Renal cortical epithelial cell (primary cell): ENCODE measurements around the gene FNBP1. TPM values are rescaled to one million over a fixed set of nuclear protein-coding genes. Genes with fewer than 3 reads are reported as not detected.
"Not testable (repeated sequence)": the region's sequence is repeated elsewhere in the genome, so short reads cannot be mapped to it uniquely, and the experiment has no call there.

ENCODE experiments used
- DNase-seq: peaks from one replicate; pipeline ENCODE4 v3.0.0-alpha.2; 2011; ENCODE audit warnings: low read depth
- total RNA-seq: library from RNA; depleted of rRNA; stranded (reverse); fragments of >200 nt; gene quantifications from 2 replicates; pipeline ENCODE4 v1.2.3, GENCODE V29; 2014

FNBP1 gene
- total RNA-seq, 1 donor from 2014 or later: 39.5 TPM

DNA sequence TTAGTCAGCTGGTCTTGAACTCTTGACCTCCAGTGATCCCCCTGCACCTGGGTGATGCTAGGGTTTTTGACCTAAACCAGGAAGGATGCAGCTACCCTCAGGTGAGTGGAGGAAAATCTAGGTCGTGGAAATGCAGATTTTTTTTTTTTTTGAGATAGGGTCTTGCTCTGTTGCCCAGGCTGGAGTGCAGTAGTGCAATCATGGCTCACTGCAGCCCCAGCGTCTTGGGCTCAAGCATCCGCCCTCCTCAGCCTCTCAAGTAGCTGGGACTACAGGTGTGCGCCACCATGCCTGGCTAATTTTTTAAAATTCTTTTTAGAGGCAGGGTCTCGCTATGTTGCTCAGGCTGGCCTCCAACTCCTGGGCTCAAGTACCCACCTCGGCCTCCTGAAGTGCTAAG is 51.9 kb downstream of the FNBP1 start:
- DNase-seq: not testable (repeated sequence)

DNA sequence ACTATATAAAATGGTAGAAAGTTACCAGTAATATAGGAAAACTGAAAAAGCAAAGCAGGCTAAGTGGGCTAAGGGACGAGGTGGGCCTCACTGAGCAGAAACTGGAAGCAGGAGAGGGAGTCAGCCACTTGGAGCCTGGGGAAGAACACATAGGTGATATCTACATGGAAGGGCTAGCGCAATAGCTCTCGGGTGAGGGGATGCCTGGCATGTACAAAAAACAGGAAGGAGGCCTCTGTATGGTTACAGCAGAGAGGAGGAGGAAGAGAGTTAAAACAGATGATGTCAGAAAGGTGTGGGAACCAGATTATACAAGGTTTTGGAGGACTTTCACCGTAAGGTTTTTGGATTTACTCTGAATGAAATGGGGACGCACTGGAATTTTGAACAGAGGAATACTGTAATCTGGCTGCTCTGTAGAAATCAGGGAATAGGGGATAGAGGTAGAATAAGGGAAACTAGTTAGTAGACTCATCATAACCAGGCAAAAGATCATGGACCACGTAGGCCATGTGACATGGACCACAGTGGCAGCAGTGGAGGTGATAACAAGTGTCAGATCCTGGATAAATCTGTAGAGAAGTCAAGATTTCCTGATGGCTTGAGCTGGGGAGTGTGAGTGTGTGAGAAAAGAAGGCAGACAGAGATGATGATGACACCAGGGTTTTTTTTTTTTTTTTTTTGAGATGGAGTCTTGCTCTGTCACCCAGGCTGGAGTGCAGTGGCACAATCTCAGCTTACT is 52.5 kb downstream of the FNBP1 start:
- DNase-seq: no peak

DNA sequence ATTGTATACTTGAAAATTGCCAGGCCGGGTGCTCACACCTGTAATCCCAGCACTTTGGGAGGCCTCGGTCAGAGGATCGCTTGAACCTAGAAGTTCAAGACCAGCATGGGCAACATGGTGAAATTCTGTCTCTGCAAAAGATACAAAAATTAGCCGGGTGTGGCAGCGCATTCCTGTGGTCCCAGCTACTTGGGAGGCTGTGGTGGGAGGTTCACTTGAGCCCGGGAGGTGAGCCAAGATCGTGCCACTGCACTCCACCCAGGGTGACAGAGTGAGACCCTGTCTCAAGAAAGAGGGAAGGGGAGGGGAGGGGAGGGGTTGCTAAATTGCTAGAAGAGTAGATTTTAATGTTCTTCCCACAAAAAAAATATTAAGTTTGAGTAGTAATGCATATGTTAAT is 53.2 kb downstream of the FNBP1 start:
- peak; percentile 53 for DNase-seq

- DNase-seq: no peak
Measured at GRCh38 chr9:129989362-129989708, 53.7 kb downstream of the FNBP1 start.

DNA sequence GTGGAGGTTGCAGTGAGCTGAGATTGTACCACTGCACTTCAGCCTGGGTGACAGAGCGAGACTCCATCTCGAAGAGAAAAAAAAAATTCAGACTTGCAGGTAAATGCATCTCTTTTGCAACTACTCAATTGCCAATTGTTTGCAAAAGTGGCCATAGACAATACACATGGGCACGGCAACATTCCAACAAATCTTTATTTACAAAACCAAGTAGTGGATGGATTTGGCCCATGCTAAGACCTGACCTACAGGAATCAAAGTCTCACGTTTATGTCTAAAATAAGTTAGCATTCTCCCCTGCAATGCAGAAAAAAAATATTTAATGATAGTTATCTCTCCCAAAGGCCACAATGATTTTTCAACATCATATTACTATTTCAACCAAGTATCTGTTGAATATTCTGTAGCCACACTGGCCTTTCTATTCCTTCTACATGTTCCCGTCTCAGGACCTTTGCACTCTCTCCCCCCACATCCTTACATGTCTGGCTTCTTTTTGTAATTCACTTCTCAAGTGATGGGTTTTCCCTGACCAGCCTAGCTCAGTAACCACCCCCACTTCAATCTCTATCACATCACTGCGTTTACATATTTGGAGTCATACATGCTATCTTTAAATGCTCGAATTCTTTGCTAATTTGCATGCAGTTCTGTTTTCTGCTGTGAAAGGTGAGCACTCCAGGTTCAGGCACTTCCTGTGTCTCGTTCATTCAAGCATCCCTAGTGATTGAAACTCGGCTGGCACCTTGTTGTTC is 54.2 kb downstream of the FNBP1 start:
- DNase-seq: no peak

GRCh38 chr9:129987941-129988340 is 55.0 kb downstream of the FNBP1 start:
- no peak for DNase-seq

GRCh38 chr9:129987047-129987446 is 55.9 kb downstream of the FNBP1 start:
- no peak for DNase-seq

DNA sequence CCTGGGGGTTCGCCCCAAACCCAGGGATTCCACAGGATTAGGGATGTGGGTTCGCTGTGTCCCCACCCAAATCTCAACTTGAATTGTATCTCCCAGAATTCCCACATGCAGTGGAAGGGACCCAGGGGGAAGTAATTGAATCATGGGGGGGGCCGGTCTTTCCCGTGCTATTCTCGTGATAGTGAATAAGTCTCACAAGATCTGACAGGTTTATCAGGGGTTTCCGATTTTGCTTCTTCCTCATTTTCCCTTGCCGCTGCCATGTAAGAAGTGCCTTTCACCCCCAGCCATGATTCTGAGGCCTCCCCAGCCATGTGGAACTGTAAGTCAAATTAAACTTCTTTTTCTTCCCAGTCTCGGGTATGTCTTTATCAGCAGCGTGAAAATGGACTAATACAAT is 58.4 kb downstream of the FNBP1 start:
- DNase-seq: not testable (repeated sequence)

- DNase-seq: peak; percentile 33
Measured at GRCh38 chr9:129983891-129984290, 59.1 kb downstream of the FNBP1 start.

DNA sequence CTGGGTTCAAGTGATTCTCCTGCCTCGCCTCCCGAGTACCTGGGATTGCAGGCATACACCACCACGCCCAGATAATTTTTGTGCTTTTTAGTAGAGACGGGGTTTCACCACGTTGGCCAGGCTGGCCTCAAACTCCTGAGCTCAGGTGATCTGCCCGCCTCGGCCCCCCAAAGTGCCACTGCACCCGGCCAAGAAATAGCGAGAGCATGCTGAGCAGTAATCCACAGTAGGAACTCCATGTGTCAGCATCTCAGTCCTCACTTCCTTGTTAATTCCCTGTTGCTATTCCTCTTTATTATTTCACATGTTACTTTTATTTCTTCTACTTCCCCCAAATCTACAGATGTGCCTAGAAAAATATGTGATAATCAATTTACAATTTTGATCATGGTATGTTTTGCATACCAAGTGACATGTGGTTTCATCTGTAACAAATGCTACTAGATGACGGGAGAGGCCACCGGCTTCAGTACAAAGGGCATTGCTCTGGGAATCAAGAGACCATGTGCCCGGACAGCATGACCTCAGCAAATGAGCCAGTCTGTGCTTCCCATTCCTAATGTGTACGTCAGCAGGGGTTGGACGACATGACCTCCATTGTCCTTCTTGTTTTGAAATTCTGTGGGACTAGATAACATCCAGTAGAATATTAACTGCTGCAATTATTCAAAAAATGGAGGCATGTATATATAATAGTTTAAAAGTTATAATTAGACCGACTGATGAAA is 61.6 kb downstream of the FNBP1 start:
- peak; percentile 77 for DNase-seq

DNA sequence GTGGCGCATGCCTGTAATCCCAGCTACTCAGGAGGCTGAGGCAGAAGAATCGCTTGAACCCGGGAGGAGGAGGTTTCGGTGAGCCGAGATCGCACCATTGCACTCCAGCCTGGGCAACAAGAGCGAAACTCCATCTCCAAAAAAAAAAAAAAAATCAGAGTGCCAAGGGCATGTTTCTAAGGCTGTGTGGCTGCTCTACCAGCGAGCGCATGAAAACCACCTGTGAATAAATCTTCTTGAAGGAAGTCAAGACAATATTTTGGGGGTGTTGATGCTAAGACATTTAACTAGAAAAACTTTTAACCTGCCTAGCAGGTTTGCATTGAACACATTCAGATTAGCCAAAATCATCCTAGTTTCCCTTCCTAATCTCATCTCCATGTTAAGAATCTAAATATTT is 62.8 kb downstream of the FNBP1 start:
- DNase-seq: not testable (repeated sequence)

DNA sequence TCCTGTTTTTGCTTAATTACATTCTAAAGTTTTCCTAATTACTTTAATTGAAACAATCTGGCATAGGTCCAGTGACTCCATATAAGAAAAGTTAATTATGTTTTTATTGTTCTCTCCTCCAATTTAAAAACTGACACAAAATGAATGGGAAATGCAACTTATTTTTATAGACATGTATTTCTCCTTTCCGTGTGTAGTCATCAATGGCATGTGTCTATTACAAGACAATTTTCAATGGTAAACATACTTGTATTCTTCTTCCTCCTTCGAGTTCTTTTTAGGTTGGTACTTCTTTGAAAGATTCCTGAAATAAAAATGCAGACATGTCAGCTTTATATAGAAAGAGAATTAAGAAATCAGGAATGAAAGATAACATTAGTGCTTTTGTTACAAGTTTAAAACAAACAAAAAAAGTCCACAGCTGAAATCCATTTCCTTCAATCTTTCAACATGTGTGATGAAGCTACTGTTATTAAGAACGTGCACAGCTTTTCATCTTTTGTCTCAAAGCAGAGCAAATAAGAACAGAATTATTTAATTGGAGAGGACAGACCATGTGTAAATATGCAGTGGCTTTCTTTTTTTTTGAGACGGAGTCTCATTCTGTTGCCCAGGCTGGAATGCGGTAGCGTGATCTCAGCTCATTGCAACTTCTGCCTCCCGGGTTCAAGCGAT is 63.8 kb downstream of the FNBP1 start:
- DNase-seq: no peak

- DNase-seq: no peak
Measured at GRCh38 chr9:129972816-129973215, 70.2 kb downstream of the FNBP1 start.

DNA sequence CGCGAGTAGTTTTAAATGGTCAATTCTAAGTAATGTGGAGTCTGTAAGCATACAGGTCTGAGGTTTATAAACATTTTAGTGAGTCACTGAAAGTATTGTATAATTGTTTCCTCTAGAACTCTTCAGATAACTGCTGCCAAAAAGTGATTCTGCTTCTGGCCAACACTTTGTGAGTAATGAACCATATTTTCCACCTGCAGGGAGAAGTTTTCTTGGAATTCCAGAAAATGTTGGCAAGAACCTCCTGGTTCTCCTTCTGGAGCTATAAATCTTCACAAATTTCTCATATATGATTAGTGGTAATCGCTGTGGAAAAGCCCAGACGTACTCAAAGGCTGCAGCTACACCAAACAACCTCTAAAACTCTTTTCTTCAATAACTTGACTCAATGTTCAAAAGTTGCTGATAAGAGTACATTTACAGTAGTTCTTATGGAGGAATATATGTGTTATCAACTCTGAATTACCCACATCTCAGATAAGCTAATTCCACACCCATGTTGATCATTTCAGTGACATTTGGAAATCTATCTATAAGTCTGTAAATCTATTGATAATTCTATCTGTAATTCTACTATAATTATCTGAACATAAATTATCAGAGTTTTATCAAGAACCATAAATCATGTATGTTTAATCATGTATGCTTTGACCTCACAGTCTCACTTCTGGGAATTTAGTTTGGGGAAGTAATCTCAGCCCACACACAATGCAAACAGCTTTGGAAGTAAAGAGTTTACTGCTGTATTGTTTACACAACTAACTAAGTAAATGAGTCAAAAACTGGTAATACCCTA is 74.1 kb downstream of the FNBP1 start:
- DNase-seq: peak; percentile 87

- peak; percentile 33 for DNase-seq
Measured at GRCh38 chr9:129964901-129965734, 77.9 kb downstream of the FNBP1 start.

DNA sequence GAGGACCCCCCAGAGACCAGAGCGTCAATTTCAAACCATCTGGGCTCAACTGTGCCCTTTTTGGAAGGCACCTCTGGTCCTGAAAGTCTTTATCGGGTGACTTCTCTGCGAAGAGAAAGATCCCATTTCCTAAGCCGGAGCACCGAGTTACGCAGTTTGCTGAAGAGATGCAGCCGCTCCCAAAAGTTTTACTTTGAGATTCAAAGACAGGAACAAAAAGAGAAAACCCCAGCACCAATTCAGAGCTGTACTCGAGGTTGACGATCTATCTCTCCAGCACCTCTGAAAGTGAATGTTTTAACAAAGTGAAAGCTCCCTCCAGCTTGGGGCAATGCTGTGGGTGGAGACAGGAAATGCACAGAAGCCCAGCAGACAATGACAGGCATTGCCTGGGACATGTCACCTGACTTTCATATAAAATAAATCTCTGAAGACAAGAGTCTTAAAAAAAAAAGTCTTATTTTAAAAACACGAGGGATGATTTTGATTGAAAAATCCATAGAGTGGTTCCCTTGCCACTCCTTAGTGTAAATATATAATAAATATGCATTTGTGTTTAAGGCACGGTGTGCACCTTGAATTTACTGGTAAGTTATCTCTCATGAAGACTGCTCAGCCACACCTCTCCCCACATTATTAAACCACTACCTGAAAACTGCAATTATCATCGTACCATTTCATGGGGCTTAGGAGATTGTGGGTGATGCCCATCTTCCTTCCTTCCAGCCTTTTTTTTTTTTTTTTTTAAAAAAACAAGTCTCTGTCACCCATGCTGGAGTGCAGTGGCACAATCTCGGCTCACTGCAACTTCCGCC is 79.9 kb downstream of the FNBP1 start:
- DNase-seq: peak; percentile 56

DNA sequence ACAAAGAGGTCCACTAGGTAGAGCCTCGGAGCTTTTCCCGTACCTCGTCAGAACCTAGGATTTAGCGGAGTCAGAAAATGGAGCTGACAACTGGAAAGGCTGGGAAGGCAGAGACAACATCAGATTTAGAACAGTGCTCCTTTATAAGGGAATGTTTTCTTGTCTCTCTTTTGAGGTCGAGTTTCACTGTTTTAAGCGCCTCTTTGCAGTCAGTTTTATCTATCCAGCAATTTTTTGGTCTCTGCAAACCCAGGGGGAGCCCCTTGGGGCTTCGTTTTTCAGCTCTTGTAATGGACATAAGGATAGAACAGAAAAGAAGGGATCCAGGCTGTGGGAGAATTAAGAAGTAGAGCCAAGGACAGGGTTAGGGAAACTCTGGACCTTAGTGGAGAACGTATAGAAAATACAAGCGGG is 80.5 kb downstream of the FNBP1 start:
- DNase-seq: no peak

DNA sequence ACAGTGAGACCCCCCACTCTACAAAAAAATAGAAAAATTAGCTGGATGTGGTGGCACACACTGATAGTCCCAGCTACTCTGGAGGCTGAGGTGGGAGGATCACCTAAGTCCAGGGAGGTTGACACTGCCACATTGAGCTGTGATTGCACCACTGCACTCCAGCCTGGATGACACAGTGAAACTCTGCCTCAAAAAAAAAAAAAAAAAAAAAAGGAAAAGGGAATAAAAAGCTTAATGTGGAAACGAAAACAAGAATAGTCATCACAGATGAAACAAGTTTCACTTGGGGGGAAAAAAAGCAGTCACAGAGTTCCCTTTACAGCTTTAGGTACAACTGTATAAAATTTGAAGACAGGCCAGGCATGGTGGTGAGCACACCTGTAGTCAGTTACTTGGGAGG is 84.2 kb downstream of the FNBP1 start:
- no peak for DNase-seq

DNA sequence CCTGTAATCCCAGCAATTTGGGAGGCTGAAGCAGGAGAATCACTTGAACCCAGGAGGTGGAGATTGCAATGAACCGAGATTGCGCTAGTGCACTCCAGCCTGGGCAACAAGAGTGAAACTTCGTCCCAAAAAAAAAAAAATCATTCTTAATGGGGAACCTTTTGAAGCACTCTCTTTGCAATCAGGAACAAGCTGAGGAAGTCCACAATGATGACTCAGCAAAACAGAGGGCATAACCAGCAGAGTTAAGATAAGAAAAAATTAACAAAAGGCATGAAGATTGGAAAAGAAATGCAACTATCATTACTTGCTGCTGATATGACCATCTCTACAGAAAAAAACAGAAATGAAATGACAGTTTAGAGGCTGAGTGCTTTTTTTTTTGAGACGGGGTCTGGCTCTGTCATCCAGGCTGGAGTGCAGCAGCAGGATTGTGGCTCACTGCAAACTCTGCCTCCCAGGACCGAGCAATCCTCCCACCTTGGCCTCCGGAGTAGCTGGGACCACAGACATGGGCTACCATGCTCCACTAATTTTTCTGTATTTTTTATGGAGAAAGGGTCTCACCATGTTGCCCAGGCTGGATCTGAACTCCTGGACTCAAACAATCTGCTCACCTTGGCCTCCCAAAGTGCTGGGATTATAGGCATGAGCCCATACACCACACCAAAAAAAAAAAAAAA is 88.0 kb downstream of the FNBP1 start:
- peak; percentile 53 for DNase-seq
